HG03520 (cell line): ENCODE measurements around the gene ETV5.

ENCODE experiments used
- ATAC-seq: cut with Tn5 transposase; IDR thresholded peaks from one replicate; pipeline ENCODE4 v1.9.1; 2021; ENCODE audit warnings: mild to moderate bottlenecking, moderate library complexity; ENCODE audit not compliant: unreplicated experiment

The ETV5 gene

GRCh38 chr3:186124592-186124991 lies 15.7 kb upstream of the ETV5 start:
- no peak for ATAC-seq

GRCh38 chr3:186123012-186123411 lies 14.1 kb upstream of the ETV5 start:
- no peak for ATAC-seq

GRCh38 chr3:186121968-186122367 lies 13.1 kb upstream of the ETV5 start:
- ATAC-seq = no peak

- ATAC-seq = no peak
These were observed 12.4 kb upstream of the ETV5 start for GRCh38 chr3:186121278-186121677.

- ATAC-seq = no peak
These were observed 10.6 kb upstream of the ETV5 start for GRCh38 chr3:186119499-186119898.

- no peak for ATAC-seq
These were observed 9.8 kb upstream of the ETV5 start for GRCh38 chr3:186118692-186119091.

GRCh38 chr3:186117521-186118134 lies 8.7 kb upstream of the ETV5 start:
- ATAC-seq = no peak

GRCh38 chr3:186115239-186115996 lies 6.5 kb upstream of the ETV5 start:
- ATAC-seq = no peak

- no peak for ATAC-seq
These were observed 2.4 kb upstream of the ETV5 start for GRCh38 chr3:186110975-186111974.

- ATAC-seq = no peak
These were observed 1.3 kb upstream of the ETV5 start for GRCh38 chr3:186109897-186110803.

- ATAC-seq = no peak
These were observed 566 bp downstream of the ETV5 start for GRCh38 chr3:186108106-186108940.

- ATAC-seq = no peak
These were observed 1.4 kb downstream of the ETV5 start for GRCh38 chr3:186107215-186108105.

- ATAC-seq = no peak
These were observed 3.3 kb downstream of the ETV5 start for GRCh38 chr3:186105543-186105942.

GRCh38 chr3:186102687-186103086 lies 6.2 kb downstream of the ETV5 start:
- ATAC-seq = no peak

- ATAC-seq = no peak
These were observed 8.5 kb downstream of the ETV5 start for GRCh38 chr3:186100398-186100797.

- ATAC-seq = no peak
These were observed 9.7 kb downstream of the ETV5 start for GRCh38 chr3:186099178-186099577.

- ATAC-seq = no peak
These were observed 10.1 kb downstream of the ETV5 start for GRCh38 chr3:186098740-186099139.

GRCh38 chr3:186097663-186098451 lies 11.0 kb downstream of the ETV5 start:
- no peak for ATAC-seq
